ENCODE measurements around the gene TLE6.

DNA sequence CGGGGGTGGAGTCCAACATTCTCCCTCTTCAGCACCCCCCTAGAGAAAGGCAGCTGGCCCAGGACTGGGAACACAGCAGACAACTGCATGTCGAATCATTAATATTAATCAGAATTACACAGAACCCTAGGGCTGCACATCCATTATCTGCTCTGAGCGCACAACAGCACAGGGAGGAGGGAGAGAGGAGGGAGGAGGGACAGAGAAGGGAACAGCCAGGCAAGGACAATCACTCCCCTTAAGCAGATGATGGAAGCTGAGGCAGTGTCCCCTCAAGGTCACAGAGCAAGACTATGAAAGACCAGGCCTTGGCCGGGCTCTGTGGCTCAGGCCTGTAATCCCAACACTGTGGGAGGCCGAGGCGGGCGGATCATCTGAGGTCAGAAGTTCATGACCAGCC, 25.7 kb downstream of the TLE6 start:
- TF ChIP-seq CTCF (IDR thresholded peaks at IDR 0.05; ENCODE audit: borderline replicate concordance, extremely low read depth, low read length, poor library complexity, severe bottlenecking) (no peak), EZH2 (IDR thresholded peaks at IDR 0.05; ENCODE audit: borderline replicate concordance, low read depth, low read length, severe bottlenecking) (no peak)
